ENCODE results near the gene TIMM13. TPM values are rescaled to one million over a fixed set of nuclear protein-coding genes. Genes with fewer than 3 reads are reported as not detected.
A peak's percentile ranks its signal among the peaks of the same experiment; 100 is the strongest.

TIMM13 gene
- total RNA-seq, 1 donor from 2014 or later, result 20.9 TPM

GRCh38 chr19:2428756-2429711 lies 1.6 kb upstream of the TIMM13 start:
- Histone ChIP-seq H3K27me3 (no peaks in the 10 kb centered on the region), H3K4me1 (peaks cover 36% of the 10 kb centered on the region), H3K4me3 (peak overlapping the region in 1 of 2 donors; percentile 88), H3K9me3 (no peaks in the 10 kb centered on the region), H3K27ac (no peak overlapping the region), H3K36me3 (peaks cover 0 to 13% of the 10 kb centered on the region in 2 donors)
- intact Hi-C loops (cut with DNase I), result no loop called here
- DNase-seq (ENCODE audit: extremely low spot score in 2 of 2), result no peak
- no peak for TF ChIP-seq POLR2A (IDR thresholded peaks at IDR 0.05)
- TF ChIP-seq CTCF (IDR thresholded peaks at IDR 0.05), result no peak
- no peak for TF ChIP-seq POLR2AphosphoS5 (IDR thresholded peaks at IDR 0.05; ENCODE audit: insufficient read depth in 1 of 2, low read depth in 1 of 2)

- H3K36me3 ChIP-seq, result peaks cover 0 to 8% of the 10 kb centered on the region in 2 donors
- no peak for DNase-seq (ENCODE audit: extremely low spot score in 2 of 2)
- intact Hi-C loops (cut with DNase I), result no loop called here
- TF ChIP-seq POLR2AphosphoS5 (IDR thresholded peaks at IDR 0.05; ENCODE audit: insufficient read depth in 1 of 2, low read depth in 1 of 2) (no peak), POLR2A (IDR thresholded peaks at IDR 0.05) (no peak), CTCF (IDR thresholded peaks at IDR 0.05) (no peak)
- no peaks in the 10 kb centered on the region for H3K9me3 ChIP-seq
- no peaks in the 10 kb centered on the region for H3K27me3 ChIP-seq
- peaks cover 36% of the 10 kb centered on the region for H3K4me1 ChIP-seq
- H3K4me3 ChIP-seq, result peak overlapping the region; percentile 88 to 98
- H3K27ac ChIP-seq, result peak overlapping the region; percentile 90
Observed at GRCh38 chr19:2428321-2428690, 920 bp upstream of the TIMM13 start.

- DNase-seq (ENCODE audit: extremely low spot score in 2 of 2), result no peak
- peak overlapping the region; percentile 88 to 98 for H3K4me3 ChIP-seq
- H3K27me3 ChIP-seq, result no peaks in the 10 kb centered on the region
- peaks cover 36% of the 10 kb centered on the region for H3K4me1 ChIP-seq
- no peak for TF ChIP-seq CTCF (IDR thresholded peaks at IDR 0.05)
- TF ChIP-seq POLR2AphosphoS5 (IDR thresholded peaks at IDR 0.05; ENCODE audit: insufficient read depth in 1 of 2, low read depth in 1 of 2), result no peak
- TF ChIP-seq POLR2A (IDR thresholded peaks at IDR 0.05), result no peak
- intact Hi-C loops (cut with DNase I), result no loop called here
- peak overlapping the region; percentile 90 for H3K27ac ChIP-seq
- H3K36me3 ChIP-seq, result peaks cover 0 to 8% of the 10 kb centered on the region in 2 donors
- no peaks in the 10 kb centered on the region for H3K9me3 ChIP-seq
Observed at GRCh38 chr19:2426611-2427428, 566 bp downstream of the TIMM13 start.

- Histone ChIP-seq H3K9me3 (no peaks in the 10 kb centered on the region), H3K27me3 (no peaks in the 10 kb centered on the region), H3K36me3 (peaks cover 0 to 8% of the 10 kb centered on the region in 2 donors), H3K4me3 (peak overlapping the region; percentile 88 to 98), H3K27ac (no peak overlapping the region), H3K4me1 (peaks cover 36% of the 10 kb centered on the region)
- TF ChIP-seq POLR2A (IDR thresholded peaks at IDR 0.05) (no peak), POLR2AphosphoS5 (IDR thresholded peaks at IDR 0.05; ENCODE audit: insufficient read depth in 1 of 2, low read depth in 1 of 2) (no peak), CTCF (IDR thresholded peaks at IDR 0.05) (no peak)
- intact Hi-C loops (cut with DNase I), result no loop called here
- no peak for DNase-seq (ENCODE audit: extremely low spot score in 2 of 2)
Observed at GRCh38 chr19:2425622-2426581, 1.5 kb downstream of the TIMM13 start.

All from vagina (tissue), 2 donors.